ES-I3 (cell line): Measurements from ENCODE around the gene HMGB3.
A peak's percentile ranks its signal among the peaks of the same experiment; 100 is the strongest.
"Not testable (repeated sequence)": the region's sequence is repeated elsewhere in the genome, so short reads cannot be mapped to it uniquely, and the experiment has no call there.

Experiments
- H3K36me3 ChIP-seq: 2 replicates; pipeline ENCODE4 v1.6.1; 2013; ENCODE audit warnings: mild to moderate bottlenecking, low read length, control low read depth, moderate library complexity; ENCODE audit not compliant: insufficient read depth
- H3K4me1 ChIP-seq: 2 replicates; pipeline ENCODE4 v1.6.1; 2013; ENCODE audit warnings: mild to moderate bottlenecking, control low read depth, low read length; ENCODE audit not compliant: insufficient read depth
- H3K9ac ChIP-seq: 2 replicates; pipeline ENCODE4 v1.6.1; 2013; ENCODE audit warnings: low read depth, mild to moderate bottlenecking, low read length, moderate library complexity
- H3K9me3 ChIP-seq: 2 replicates; pipeline ENCODE4 v1.6.1; 2013; ENCODE audit warnings: mild to moderate bottlenecking, low read length, moderate library complexity; ENCODE audit not compliant: control insufficient read depth, insufficient read depth

HMGB3 gene

DNA sequence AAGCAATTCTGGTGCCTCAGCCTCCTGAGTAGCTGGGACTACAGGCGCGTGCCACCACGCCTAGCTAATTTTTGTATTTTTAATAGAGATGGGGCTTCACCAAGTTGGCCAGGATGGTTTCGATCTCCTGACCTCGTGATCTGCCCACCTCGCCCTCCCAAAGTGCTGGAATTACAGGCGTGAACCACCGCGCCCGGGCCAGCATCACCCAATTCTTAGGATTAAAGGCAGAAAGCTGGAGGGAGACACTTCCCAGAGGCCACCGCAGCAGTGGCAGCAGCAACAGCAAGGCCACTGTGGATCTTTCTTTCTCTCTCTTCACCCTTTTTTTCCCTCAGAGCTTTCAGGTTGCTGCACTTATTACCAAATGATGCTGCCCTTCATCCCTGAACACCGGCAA is 18.7 kb upstream of the HMGB3 start:
- peaks cover 14% of the 10 kb centered on the region for H3K4me1 ChIP-seq
- H3K36me3 ChIP-seq = not testable (repeated sequence)

GRCh38 chrX:150966235-150966634 is 16.9 kb upstream of the HMGB3 start:
- no peak overlapping the region for H3K9ac ChIP-seq
- H3K4me1 ChIP-seq = peaks cover 14% of the 10 kb centered on the region
- H3K36me3 ChIP-seq = no peaks in the 10 kb centered on the region
- H3K9me3 ChIP-seq = no peaks in the 10 kb centered on the region

More for the DNA sequence above, 18.7 kb upstream of the HMGB3 start:
- not testable (repeated sequence) for H3K9ac ChIP-seq, H3K9me3 ChIP-seq

DNA sequence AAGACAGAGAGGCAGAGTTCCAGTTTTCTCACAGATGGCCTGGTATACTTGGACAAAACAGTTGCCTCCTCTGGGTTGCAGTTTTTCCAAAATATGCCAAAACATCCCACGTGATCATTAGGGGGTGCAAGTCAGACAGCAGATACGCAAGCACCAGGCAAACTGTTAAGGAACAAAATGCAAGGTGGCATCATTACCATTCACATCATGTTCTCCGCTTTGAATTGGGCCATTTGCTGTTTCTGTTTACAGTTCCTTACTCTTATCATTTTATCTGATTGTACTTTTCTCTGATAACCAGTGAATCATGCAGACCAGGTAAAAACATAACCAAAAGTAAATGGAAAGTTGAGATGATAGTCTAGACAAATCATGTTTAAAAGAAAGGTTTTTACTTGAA is 16.4 kb upstream of the HMGB3 start:
- Histone ChIP-seq H3K4me1 (peaks cover 14% of the 10 kb centered on the region), H3K36me3 (no peaks in the 10 kb centered on the region), H3K9ac (no peak overlapping the region), H3K9me3 (no peaks in the 10 kb centered on the region)

DNA sequence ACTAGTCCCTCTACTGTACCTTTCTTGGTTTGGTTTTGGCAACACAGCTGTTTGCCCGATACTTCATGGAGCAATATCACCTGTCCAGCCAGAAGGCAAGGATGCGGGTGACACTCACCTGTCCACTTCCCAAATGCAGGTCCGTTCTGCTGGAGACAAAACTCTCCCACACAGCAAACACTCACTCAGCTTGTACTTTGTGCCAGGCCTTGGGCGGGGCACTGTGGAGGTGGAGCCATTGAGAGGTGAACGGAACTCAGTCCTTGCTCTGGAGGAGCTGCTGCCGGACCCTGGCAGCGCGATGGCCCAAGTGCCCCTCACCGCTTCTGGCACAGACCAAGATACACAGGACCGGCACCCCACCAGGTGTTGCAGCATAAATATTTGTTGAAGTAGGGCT is 15.3 kb upstream of the HMGB3 start:
- peaks cover 17% of the 10 kb centered on the region for H3K4me1 ChIP-seq
- H3K9ac ChIP-seq = no peak overlapping the region
- H3K36me3 ChIP-seq = no peaks in the 10 kb centered on the region
- H3K9me3 ChIP-seq = no peaks in the 10 kb centered on the region

DNA sequence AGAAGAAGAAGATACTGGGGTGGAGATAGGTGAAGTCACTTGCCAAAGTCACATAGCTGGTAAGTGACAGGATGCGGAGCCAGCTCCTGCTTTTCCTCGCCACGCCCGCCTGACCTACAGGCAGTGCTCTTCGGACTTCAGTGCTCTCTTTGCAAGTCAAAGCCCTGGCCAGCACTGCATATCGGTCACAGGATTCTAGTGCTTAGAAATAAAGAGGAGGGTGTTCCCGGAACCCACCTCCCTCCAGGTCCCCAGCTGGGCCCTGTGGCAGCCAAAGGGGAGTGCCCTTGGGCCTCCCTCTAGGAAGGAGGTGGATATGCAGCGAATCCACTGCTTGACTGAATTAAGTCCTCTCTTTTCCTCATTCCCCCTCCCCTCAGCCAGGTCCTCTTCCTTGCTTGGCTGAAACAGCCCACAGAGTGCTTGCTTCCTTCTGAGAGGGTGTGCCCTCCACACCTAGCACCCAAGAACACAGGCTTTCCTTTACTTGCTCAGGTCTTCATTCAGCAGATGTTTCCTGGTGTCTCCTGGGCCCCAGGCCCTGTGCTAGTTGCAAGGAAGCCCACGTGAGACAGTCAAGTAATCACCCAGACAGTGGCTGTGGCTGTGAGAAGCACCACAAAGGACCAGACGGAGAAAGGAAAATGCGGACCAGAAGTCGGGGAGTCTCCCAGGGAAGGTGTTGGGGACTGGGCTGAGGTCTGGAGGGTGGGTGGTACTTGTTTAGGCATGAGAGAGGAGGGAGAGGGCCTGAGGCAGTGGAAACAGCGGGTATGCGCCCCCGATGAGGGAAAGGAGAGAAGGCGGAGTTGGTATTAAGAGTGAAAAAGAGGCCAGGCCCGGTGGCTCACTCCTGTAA is 14.0 kb upstream of the HMGB3 start:
- H3K9me3 ChIP-seq = no peaks in the 10 kb centered on the region
- no peaks in the 10 kb centered on the region for H3K36me3 ChIP-seq
- H3K4me1 ChIP-seq = peaks cover 23% of the 10 kb centered on the region
- no peak overlapping the region for H3K9ac ChIP-seq

- no peak overlapping the region for H3K9ac ChIP-seq
- H3K4me1 ChIP-seq = peaks cover 13% of the 10 kb centered on the region
- H3K36me3 ChIP-seq = no peaks in the 10 kb centered on the region
- H3K9me3 ChIP-seq = no peaks in the 10 kb centered on the region
Observed at GRCh38 chrX:150972450-150972849, 10.7 kb upstream of the HMGB3 start.

GRCh38 chrX:150975655-150976390 is 7.3 kb upstream of the HMGB3 start:
- peak overlapping the region; percentile 9; the same call in 1 of the 2 replicates for H3K9ac ChIP-seq
- H3K36me3 ChIP-seq = no peaks in the 10 kb centered on the region
- no peaks in the 10 kb centered on the region for H3K9me3 ChIP-seq
- peaks cover 8% of the 10 kb centered on the region for H3K4me1 ChIP-seq

GRCh38 chrX:150977411-150978162 is 5.5 kb upstream of the HMGB3 start:
- no peaks in the 10 kb centered on the region for H3K9me3 ChIP-seq
- peaks cover 6% of the 10 kb centered on the region for H3K4me1 ChIP-seq
- H3K9ac ChIP-seq = no peak overlapping the region
- no peaks in the 10 kb centered on the region for H3K36me3 ChIP-seq

DNA sequence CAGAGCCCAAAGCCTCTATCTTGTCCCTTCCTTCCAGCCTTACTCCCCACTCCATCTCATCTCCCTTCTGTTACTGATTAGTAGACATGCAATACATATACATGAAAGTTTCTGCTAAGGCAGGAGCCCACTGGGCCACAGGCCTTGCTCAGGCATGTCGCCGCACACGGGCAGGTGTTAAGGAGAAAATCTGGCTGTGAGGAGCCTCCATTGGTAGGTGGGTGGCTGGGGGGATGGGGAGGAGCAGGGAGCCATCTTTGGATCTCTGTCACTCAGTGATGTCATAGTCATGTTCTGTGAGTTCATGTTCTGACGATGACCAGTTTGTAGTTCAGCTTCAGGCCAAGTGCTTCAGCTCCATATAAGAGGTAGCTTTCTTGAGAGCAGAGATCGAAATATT is 2.9 kb upstream of the HMGB3 start:
- H3K9ac ChIP-seq = no peak overlapping the region
- no peaks in the 10 kb centered on the region; the same call in 1 of the 2 replicates for H3K4me1 ChIP-seq
- H3K36me3 ChIP-seq = no peaks in the 10 kb centered on the region
- H3K9me3 ChIP-seq = no peaks in the 10 kb centered on the region

- Histone ChIP-seq H3K36me3 (no peaks in the 10 kb centered on the region), H3K9me3 (no peaks in the 10 kb centered on the region), H3K4me1 (no peaks in the 10 kb centered on the region; the same call in 1 of the 2 replicates), H3K9ac (no peak overlapping the region)
Observed at GRCh38 chrX:150980711-150981110, 2.4 kb upstream of the HMGB3 start.

GRCh38 chrX:150982235-150982787 is 824 bp upstream of the HMGB3 start:
- no peaks in the 10 kb centered on the region for H3K9me3 ChIP-seq
- H3K9ac ChIP-seq = peak overlapping the region; percentile 84
- H3K36me3 ChIP-seq = no peaks in the 10 kb centered on the region

DNA sequence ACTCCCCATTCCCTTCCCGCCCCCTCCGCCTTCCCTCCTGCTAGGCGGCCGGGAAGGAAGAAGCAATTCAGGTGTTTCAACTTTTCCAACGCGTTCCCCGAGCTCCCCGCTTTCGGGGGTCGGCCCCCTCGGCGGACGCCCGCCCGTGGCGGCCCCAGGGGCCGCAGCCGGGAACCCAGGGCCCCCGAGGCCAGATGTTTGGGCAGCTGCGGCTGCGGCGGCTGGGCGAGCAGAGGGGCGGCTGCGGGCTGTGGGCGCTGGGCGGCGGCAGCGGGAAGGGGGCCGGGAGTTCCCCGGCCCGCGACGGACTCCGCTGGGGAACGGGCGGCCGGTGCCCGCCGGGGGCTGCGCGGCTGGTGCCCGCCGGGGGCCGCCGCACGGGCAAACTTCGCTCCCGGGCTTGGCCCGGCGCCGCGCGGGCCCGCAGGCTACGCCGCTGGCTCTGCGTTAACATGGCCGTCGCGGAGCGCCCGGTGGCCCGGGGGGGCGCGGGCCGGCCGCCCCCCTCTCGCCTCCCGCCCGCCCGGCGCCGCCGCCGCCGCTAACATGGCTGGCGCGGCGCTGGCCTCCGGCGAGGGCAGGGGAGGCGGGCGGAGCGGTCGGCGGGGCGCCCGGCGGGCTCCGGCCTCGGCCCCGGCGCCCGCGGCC is 510 bp downstream of the HMGB3 start:
- H3K4me1 ChIP-seq = no peaks in the 10 kb centered on the region

More at GRCh38 chrX:150982235-150982787, 824 bp upstream of the HMGB3 start:
- no peaks in the 10 kb centered on the region; the same call in 1 of the 2 replicates for H3K4me1 ChIP-seq

GRCh38 chrX:150984169-150984824 is 1.2 kb downstream of the HMGB3 start:
- peak overlapping the region; percentile 42; the same call in 1 of the 2 replicates for H3K9ac ChIP-seq
- H3K36me3 ChIP-seq = peaks cover 4% of the 10 kb centered on the region; the same call in 1 of the 2 replicates
- no peaks in the 10 kb centered on the region for H3K9me3 ChIP-seq
- no peaks in the 10 kb centered on the region for H3K4me1 ChIP-seq

More for the DNA sequence above, 510 bp downstream of the HMGB3 start:
- Histone ChIP-seq H3K9ac (peak overlapping the region; percentile 50), H3K36me3 (no peaks in the 10 kb centered on the region), H3K9me3 (no peaks in the 10 kb centered on the region)
